ENCODE measurements around the gene KLHL35.

KLHL35 gene

DNA sequence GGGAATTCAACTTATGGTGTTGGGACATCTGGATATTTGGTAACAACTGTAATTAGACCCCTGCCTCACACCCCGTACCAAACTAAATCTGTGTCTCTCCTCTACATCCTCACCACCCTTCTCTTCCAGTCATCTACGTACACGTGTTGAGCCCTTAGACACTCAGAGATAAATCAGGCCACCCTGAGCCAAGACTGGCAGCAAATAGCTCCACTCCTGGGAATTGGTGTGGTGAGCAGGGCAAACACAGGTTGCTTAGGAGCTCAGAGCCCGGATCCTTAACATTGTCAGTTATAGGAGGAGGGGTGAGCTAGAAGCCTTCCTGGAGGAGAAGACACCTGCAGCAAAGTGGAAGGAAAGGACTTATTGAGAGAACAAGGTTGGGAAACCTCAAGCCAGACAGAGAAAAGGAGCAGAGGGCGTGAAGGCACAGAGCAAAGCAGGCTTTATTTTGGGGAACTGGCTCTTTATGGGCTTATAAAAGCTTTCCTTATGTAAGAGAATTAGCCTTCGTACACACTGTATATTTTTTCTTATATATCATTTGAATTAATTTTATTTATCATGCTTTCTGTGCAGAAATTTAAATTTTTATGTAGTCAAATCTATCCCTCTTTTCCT, 36.9 kb upstream of the KLHL35 start:
- DNase-seq (ENCODE audit: low read depth), result no peak

DNA sequence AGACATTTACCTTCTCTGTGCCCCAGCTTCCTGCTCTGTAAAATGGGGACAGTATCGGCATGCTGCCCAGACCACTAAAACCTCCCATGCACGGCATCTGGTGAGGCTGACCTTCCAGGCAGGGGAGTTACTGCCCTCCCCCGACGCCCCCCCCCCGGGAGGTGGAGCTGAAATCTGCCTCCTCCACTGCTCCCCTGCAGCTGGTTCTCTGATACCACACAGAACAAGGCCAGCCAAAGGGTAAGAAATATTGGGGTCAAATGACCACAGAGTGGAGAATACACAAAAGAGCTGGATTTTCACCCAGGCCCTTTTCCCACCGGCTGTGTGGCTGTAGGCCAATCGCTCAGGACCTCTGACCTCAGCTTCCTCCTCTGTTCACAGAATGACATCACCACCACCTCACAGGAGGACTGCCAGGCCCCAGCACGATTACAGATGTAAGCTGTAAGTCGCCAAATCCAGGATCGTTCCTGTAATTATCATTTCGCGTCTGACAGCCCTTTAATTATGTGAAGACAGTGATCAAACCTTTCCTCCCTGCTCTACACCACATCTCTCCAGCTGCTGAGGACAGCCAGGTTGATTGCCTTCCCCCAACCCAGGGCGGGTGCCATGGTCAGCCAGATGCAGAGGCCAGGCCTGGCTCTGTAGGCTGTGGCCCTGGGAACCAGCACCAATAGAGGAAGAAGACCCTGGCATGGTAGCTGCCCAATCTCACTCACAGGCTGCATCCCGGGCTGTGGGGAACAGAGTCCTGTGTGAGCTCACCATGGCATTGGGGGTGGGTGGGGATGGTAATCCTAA, 35.7 kb upstream of the KLHL35 start:
- DNase-seq (ENCODE audit: low read depth), result peak; percentile 76

DNA sequence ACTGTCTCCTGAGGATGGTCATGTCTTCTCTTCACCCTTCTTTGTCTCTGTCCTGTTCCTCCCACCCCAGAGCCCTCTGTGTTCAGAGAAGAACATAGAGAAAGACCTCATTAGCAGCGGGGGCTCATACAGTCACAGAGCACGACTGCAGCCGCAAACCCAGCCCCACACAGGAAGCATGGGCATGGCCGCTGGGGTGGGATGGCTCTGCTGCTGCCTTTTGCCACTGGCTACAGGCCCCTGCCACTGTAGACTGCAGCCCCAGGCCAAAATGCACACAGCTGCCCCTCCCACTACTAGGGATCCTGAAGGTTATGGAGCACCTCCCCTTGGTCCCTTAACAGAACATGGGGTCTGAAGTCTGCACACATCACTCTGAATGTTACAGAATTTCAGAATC, 34.9 kb upstream of the KLHL35 start:
- no peak for DNase-seq (ENCODE audit: low read depth)

DNA sequence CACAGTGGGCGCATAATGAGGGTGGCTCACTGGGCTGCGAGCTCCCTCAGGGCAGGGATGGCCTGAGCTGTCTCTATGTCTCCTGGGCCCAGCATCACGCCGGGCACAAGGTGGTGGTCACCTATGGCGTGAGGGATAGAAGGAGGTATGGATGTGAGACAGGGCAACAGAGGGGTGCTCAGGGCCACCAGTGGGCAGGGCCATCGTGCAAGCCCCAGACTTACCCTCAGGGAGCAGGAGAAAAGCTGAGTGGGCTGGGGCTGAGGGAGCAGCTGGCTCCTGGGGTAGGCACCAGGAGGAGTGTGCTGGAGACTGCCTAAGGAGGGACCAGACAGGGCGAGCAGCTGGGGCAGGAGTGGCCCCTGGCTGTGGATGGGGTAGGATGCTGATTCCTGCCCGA, 34.3 kb upstream of the KLHL35 start:
- DNase-seq (ENCODE audit: low read depth), result no peak

DNA sequence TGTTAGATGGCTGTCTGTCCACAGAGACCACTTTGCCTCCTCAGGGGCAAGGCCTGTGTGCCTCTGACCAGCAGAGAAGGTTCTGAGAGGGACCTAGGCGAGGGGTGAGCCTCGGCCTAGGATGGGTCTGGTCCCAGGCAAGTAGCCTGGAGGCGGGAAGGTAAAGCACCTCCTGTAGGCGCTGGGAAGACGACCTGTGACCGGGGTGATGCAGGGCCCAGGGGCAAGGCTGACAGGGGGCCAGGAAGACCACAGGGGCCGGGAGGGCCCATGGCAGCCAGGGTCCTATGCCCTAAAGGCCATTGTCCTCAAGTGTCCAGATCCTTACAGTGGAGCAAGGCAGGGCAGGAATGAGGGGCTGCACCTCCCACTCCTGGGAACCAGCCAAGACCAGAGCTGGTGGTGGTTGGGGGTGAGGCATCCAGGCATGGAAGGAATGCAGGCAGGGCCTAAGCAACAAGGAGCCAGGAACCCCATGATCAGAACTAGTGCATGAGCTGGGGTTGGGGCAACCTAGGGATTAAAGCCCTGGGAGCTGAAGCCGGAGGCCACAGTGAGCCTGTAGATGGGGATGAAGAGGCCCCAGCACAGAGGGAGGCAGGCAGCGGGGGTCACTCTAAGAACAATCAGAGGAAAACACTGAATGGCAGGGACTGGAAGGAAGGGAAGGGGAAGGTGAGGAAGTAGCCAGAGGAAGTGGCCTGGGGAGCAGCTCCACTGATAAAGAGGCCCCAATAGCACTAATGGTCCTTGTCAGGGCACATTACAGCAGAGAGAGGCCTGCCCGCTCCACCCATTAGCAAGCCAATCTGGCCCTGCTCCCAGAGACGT, 32.9 kb upstream of the KLHL35 start:
- peak; percentile 81 for DNase-seq (ENCODE audit: low read depth)

DNA sequence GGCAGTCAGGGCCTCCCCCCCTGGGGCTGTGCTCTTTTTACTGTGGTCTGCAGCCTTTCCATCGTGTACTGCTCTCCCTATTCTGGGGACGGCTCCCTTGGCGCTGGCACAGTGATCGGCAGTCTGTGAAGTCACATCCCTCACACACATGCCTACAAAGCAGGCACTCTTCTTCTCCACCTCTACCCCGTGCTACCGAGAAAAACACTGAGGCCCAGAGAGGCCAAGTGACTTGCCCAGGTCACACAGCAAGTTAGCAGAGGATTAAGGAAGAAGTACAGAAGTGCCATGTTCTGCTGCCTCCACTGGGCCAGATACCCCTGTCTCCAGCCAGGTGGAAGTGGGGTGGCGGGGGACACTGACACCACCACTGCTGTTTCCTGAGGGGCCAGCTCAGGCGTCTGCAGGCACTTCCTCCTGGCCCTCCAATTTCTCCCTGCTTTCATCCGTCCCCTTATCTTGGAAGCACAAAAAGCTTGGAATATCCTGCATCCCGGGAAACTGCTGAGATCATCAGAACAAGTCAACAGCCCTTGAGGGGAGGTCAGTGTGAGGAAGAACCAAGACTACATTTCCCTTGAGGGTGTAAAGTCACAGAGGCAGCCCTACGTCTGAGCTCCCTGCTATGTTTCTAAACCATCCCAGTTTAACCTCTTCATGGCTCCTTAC, 30.2 kb upstream of the KLHL35 start:
- DNase-seq (ENCODE audit: low read depth), result peak; percentile 19

DNA sequence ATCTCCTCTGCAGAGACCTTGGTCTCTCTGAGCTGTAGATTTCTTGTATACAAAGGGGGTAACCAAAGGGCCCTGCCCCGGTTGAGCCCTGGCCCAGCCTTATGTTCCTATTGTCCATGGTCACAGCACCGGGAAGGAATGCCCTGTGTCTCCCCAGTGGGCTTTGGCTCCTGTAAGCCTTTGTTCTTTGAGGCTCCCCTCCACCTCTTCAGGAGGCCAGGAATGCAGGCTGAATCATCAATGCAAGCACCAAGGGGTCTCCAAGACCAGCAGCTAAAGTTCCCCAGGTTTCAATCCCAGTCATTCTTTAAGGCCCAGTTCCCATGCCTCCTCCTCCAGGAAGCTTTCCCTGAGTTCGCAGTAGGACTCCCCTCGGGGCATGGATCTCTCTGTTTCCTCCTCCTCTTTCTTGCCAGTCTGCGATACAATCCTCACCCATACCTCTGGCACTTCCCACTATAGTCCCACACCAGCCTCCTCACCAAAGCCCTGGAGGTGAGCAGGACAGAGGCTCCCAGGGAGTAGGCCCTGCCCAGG, 29.2 kb upstream of the KLHL35 start:
- no peak for DNase-seq (ENCODE audit: low read depth)

DNA sequence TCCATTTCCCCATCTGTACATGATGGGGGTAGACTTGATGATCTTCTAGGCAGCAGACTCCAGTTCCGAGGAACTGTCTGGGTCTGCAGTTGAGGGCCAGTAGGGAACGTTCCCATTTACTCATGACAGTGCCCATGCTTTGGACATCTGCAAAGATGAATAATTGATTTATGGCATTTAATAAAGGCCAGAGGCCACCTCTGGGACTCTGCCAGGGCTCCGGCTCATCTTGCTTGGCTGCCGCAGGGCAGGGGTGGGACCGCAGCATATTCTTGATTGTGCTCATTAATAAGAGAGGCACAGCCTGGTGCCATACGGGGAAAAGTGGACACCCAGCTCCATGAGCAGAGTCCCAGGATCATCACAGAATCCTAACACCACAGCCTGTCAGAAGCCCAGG, 28.1 kb upstream of the KLHL35 start:
- peak; percentile 64 for DNase-seq (ENCODE audit: low read depth)

DNA sequence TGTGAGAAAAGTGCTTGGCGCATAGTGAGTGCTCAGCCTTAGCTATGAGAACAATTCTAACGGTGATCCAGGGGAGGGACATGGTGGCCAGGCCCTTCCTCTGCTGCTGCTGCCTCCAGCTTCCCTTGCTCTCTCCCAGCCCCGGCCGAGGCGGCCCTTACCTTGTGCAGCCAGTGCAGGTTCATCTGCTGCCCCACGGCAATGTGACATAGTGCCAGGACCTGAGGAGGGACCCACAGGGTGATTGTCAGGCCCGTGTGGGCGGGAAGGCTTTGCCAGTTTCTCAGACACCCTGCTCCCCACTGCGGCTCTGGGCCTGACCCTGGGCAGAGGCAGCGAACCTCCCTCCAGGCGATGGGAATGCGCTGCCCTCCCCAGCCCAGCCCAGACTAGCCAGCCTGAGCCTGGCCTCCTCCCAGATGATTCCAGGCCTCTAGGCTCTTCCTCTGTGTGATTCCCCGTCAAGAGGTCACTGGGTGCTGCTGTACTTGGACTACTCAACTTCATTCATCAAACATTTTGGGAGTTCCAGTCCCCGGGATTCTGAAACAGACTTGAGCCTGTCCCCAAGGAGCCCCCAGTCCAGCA, 23.7 kb upstream of the KLHL35 start:
- no peak for DNase-seq (ENCODE audit: low read depth)

DNA sequence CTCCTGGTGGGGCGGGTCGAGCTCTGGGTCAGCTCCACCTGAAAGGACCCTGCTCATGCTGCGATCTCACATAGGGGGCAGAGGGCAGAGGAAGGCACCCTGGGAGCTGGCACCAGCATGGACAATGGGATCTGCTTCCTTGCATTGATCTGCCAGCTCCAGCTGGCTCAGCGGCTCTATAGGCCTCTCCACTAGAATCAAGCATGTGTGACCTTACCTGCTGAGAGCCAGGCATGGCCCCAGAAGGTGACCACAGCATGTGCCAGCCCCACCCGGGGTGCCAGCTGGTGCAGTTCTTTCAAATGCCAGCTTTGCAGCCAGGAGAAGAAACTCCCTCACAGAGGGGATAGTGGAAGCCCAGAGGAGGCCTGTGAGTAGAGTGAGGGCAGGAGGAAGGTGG, 22.0 kb upstream of the KLHL35 start:
- no peak for DNase-seq (ENCODE audit: low read depth)

DNA sequence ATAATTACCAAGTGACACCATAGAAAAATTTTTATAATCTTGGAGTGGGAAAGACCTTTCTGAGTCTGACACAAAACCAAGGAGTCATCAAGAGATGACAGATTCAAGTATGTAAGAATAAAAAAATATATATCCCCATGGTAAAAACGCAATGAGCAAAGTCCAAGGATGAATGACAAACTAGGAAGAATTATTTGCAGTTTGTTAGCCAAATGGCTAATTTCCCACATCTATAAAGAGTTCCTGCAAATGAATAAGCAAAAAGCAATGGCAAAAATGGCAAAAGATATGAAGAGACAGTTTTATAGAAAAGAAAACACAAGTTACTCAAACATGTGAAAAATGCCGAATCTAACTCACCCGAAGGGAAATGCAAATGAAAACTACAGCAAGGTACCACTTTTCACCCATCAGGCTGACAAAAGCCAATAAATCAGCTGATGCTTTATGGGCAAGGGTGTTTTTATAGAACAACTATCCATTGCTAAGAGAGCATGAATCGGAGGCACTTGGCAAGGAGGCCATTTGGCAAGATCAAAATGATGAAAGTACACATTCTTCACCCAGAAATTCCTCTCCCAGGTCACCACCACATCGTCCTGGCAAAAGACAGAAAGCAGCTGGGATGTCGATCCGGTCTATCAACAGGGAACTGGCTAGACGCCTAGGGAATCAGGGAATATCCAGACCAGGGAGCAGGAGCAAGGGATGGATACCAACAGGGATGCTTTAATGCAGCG, 21.1 kb upstream of the KLHL35 start:
- peak; percentile 94 for DNase-seq (ENCODE audit: low read depth)

DNA sequence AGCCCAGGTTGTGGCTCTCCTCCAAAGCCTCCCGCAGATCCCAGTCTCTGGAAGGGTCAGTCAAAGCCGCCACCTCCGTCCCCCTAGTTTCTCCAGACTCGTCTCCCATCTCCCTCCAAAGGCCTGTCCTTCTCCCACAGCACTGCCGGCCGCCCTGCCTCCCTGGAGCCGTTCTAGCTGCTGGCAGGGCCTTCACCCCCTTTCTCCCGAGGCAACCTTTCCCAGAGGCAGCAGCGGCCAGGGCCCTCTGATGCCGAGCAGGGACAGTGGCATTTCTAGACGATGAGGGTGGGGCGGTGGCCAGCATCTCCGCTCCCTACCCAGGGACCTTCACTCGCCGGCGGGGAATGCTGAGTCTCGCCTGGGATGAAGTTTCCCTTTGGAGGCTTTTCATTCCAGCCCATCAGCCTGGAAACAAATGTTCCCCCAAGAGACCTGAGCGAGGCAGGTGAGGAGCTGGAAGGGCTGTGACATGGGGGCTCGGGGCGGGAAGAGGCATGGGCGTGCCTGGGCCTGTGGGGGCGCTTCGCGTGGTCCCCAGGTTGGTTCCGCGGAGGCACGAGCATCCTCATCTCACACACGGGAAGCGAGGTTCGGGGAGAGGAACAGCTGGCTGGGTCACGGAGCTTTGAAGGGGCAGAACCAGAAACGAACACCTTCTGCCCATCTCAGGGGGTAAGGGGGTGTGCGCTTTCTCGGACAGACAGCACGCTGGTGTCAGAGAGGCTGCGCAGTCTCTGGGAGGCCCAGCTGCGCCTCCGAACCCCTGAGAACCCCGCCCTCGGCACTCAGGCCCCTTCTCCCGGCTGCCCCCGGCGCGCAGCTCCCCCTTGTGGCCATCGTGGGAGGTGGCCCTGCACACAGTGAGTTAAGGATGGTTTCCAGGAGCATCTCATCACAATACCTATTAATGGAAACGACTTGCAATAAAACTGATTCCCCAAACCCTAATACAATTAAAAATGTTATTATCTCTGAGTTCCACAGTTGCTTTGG, 18.1 kb upstream of the KLHL35 start:
- no peak for DNase-seq (ENCODE audit: low read depth)

DNA sequence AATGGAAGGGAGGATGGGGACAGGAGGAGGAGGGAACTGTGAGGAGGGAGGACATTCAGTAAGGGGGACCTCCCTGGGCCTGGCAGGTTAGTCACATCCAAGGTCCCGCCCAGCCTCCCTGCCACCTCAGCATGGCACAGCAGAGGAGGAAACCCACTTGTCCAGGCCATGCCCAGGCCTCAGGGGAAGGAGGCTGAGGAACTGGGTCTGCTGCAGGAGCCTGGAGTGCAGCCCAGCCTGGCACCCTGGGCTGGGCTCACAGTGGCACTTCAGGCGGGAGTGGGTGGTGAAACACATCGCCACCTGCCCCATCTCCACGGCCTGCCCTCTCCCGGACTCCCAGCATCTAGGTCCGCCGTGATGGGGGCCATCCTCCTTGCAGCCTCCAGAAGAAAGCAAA, 17.2 kb upstream of the KLHL35 start:
- DNase-seq (ENCODE audit: low read depth), result no peak

DNA sequence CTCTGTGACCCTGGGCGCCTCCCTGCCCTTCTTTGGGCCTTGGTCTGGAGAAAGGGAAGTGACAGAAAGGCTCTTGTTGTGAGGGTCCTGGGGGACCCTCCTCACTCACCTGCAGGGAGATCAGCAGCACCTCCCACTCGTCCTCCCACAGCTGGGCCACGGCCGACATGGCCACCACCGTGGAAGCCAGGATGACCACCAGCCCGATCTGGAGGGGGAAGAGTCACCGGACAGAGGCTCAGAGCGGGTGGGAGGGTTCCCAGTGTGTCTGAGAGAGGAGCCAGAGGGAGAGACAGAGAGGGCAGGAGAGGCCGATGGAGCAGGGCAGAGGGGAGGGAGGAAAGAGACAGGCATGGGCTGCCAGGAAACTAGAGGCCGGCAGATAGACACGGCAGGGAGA, 16.8 kb upstream of the KLHL35 start:
- DNase-seq (ENCODE audit: low read depth), result no peak

DNA sequence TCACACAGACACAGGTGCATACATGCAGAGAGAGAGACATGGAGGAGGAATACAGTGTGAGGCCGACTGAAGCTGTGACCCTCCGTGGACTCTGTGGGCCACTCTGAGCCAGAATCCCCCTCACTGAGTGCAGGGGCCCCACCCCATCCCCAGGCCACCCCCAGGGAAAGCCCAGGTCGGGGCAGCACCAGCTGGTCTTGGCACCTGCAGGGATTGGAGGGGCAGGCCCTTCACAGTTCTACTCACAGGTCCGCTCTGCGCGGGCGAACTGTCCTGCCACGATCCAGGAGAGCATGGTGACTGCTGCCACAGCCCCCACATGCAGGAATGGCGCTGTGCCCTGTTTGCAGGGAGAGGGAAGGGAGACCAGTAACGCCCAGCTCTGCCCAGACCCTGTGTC, 16.3 kb upstream of the KLHL35 start:
- no peak for DNase-seq (ENCODE audit: low read depth)

DNA sequence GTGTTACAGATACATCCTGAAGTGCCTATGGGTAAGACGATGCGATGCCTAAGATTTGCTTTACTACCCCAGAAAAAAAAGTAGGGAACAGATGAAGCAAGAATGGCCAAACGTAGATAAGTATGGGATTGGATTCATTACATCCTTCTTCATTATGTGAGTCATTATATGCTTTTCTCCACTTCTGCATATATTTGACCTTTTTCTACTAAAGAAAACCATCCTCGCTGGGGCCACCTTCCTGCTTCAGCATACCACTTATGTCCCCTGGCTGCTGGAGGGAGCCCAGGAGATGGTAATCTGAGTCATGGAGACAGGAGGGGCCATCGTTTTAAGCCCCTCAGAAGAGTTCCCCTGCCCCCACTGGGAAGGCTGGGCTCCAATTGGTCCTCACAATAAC, 14.4 kb upstream of the KLHL35 start:
- no peak for DNase-seq (ENCODE audit: low read depth)

DNA sequence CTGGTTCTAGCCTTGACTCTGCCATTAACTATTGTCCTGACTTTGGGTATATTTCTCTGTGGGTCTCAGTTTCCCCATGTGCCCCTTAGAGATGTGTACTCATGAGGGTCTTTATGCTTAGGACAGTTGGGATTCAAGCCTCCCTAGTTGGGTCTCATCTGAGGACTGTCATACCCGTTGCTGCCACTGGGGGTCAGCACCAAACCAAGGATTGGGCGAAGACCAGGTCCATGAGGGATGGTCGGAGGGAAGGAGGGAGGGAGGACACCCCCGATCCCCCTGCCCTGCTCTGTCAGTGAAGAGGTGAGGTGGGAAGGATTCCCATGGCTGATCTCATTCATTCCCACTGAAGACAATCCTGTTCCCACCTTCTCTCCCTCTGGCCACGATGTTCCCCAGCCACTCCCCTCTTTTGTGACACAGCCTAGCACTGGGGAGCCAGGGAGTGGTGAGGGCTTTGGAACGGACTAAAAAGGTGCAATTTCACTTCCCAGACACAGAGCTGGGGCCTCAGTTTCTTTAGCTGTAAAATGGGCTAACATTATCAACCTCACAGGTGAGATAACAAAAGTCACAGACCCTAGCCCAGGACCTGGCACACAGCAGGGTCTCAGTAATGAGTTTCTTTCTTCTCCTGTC, 12.4 kb upstream of the KLHL35 start:
- DNase-seq (ENCODE audit: low read depth), result peak; percentile 67

DNA sequence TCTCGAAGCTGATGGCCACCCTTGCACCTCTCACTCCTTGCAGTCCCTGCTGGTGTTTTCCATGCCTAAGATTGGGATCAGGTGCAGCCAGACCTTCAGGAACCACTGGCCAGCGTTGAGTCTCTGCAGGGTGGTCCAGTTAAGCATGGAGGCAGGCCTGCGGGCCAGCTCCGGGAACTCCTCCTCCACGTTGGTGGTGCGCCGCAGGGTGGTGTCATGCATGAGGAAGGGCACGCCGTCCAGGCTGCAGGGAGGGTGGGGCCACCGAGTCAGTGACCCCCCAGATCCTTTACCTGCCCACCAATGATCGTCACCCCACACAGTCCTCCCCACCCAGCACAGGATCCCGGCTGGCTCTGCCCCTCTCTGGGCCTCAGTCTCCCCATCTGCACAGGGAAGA, 10.0 kb upstream of the KLHL35 start:
- DNase-seq (ENCODE audit: low read depth), result no peak

DNA sequence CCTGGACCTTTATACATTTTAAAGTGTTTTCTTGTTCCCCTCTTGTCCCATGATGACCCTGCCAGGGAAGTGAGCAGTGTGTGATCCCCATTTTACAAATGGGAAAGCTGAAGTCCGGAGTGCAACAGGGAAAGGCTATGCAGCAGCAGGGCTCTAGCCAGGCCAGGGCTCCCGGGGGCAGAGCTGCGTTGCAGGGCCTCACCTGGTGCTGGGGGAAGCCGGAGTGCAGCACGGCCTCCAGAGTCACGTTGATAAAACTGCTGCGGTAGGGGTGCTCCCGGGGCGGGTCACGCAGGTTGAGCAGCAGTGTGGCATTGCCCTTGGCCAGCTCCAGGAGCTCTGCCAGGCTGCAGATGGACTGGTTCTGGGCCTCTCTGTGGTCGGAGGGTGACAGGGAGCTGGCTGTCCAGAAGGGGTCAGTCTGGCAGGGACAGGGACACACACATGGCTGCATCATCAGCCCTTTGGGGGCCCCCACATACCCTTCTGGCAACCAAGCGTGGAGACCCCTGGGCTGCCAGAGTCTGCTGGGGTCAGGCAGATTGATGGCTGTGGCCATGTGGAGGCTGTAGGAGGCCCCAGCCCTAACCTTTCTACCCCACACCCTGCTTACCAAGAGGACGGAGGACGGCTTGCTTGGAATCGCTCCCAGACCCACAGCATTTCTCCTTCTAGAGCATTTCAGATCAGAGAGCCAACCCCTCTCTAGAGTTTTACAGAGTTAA, 9.3 kb upstream of the KLHL35 start:
- DNase-seq (ENCODE audit: low read depth), result no peak

Measured in EH (cell line).